ENCODE results near the gene DOK4.

DOK4 gene

GRCh38 chr16:57485916-57486857 lies at the start of gene DOK4:
TSS of gene DOK4 (minus strand) at chr16:57486493. CDS start at chr16:57479507, 6,986 bp downstream.
- peak; percentile 33 to 68 for DNase-seq

- DNase-seq, result peak; percentile 61 to 82
These were observed 49.5 kb upstream of the DOK4 start for GRCh38 chr16:57535680-57536305.

- DNase-seq, result no peak
These were observed 48.8 kb upstream of the DOK4 start for GRCh38 chr16:57534881-57535658.

GRCh38 chr16:57534337-57534880 lies 48.1 kb upstream of the DOK4 start:
- DNase-seq, result no peak

GRCh38 chr16:57533431-57534336 lies 47.4 kb upstream of the DOK4 start:
- DNase-seq, result no peak

- no peak for DNase-seq
These were observed 46.0 kb upstream of the DOK4 start for GRCh38 chr16:57532266-57532625.

- DNase-seq, result no peak
These were observed 45.5 kb upstream of the DOK4 start for GRCh38 chr16:57531635-57532265.

GRCh38 chr16:57531253-57531575 lies 44.9 kb upstream of the DOK4 start:
- DNase-seq, result no peak

- no peak for DNase-seq
These were observed 44.4 kb upstream of the DOK4 start for GRCh38 chr16:57530522-57531252.

GRCh38 chr16:57530104-57530521 lies 43.8 kb upstream of the DOK4 start:
- DNase-seq, result peak; percentile 38 to 45

- no peak for DNase-seq
These were observed 43.3 kb upstream of the DOK4 start for GRCh38 chr16:57529391-57530103.

- no peak for DNase-seq
These were observed 42.5 kb upstream of the DOK4 start for GRCh38 chr16:57528499-57529390.

- no peak for DNase-seq
These were observed 41.5 kb upstream of the DOK4 start for GRCh38 chr16:57527610-57528360.

GRCh38 chr16:57527027-57527426 lies 40.7 kb upstream of the DOK4 start:
- DNase-seq, result no peak

- DNase-seq, result no peak
These were observed 40.2 kb upstream of the DOK4 start for GRCh38 chr16:57526498-57526897.

GRCh38 chr16:57525761-57526160 lies 39.5 kb upstream of the DOK4 start:
- no peak for DNase-seq

- no peak for DNase-seq
These were observed 36.7 kb upstream of the DOK4 start for GRCh38 chr16:57522960-57523359.

GRCh38 chr16:57519796-57520360 lies 33.6 kb upstream of the DOK4 start:
- DNase-seq, result peak; percentile 46 to 64
